Neural cell (in vitro differentiated cells): ENCODE results near the gene ACAP3.

Source experiments
- EP300 ChIP-seq: fragments of 450-650 bp; conservative IDR thresholded peaks from 2 replicates; pipeline ENCODE4 v1.6.1; 2014; ENCODE audit warnings: antibody characterized with exemption, mild to moderate bottlenecking, moderate library complexity; ENCODE audit not compliant: poor library complexity, severe bottlenecking
- EZH2 ChIP-seq: fragments of 200-600, 300-800 bp; shearing (Covaris generic), sonication (generic); IDR thresholded peaks from 2 replicates; pipeline ENCODE4 v1.6.1; 2014; ENCODE audit warnings: antibody characterized with exemption, low read length, borderline replicate concordance, mild to moderate bottlenecking; ENCODE audit not compliant: insufficient read depth, poor library complexity, severe bottlenecking
- POLR2AphosphoS5 ChIP-seq: IDR thresholded peaks from 2 replicates; pipeline ENCODE4 v1.6.1; 2012
- RAD21 ChIP-seq: fragments of 450-650 bp; conservative IDR thresholded peaks from 2 replicates; pipeline ENCODE4 v1.6.1; 2014; ENCODE audit warnings: antibody characterized with exemption, mild to moderate bottlenecking, moderate library complexity
- SMC3 ChIP-seq: fragments of 450-650 bp; conservative IDR thresholded peaks from 2 replicates; pipeline ENCODE4 v1.6.1; 2014; ENCODE audit warnings: antibody characterized with exemption, mild to moderate bottlenecking, moderate library complexity; ENCODE audit not compliant: poor library complexity
- TAF1 ChIP-seq: IDR thresholded peaks from 2 replicates; pipeline ENCODE4 v1.6.1; 2012; ENCODE audit warnings: low read depth
- TF ChIP-seq, protein P1 (sequence below): fragments of 450-650 bp; IDR thresholded peaks from 2 replicates; pipeline ENCODE4 v1.5.1; 2014; ENCODE audit warnings: antibody characterized with exemption, mild to moderate bottlenecking, moderate library complexity; ENCODE audit not compliant: poor library complexity, severe bottlenecking
- TF ChIP-seq, protein P2 (sequence below): IDR thresholded peaks from 2 replicates; pipeline ENCODE4 v1.6.1; 2012; ENCODE audit warnings: borderline replicate concordance

- TF ChIP-seq RAD21 (no peak), TAF1 (no peak), EZH2 (no peak), SMC3 (no peak), EP300 (no peak), POLR2AphosphoS5 (no peak)
- TF ChIP-seq, protein P1, sequence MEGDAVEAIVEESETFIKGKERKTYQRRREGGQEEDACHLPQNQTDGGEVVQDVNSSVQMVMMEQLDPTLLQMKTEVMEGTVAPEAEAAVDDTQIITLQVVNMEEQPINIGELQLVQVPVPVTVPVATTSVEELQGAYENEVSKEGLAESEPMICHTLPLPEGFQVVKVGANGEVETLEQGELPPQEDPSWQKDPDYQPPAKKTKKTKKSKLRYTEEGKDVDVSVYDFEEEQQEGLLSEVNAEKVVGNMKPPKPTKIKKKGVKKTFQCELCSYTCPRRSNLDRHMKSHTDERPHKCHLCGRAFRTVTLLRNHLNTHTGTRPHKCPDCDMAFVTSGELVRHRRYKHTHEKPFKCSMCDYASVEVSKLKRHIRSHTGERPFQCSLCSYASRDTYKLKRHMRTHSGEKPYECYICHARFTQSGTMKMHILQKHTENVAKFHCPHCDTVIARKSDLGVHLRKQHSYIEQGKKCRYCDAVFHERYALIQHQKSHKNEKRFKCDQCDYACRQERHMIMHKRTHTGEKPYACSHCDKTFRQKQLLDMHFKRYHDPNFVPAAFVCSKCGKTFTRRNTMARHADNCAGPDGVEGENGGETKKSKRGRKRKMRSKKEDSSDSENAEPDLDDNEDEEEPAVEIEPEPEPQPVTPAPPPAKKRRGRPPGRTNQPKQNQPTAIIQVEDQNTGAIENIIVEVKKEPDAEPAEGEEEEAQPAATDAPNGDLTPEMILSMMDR, result no peak
- TF ChIP-seq, protein P2, sequence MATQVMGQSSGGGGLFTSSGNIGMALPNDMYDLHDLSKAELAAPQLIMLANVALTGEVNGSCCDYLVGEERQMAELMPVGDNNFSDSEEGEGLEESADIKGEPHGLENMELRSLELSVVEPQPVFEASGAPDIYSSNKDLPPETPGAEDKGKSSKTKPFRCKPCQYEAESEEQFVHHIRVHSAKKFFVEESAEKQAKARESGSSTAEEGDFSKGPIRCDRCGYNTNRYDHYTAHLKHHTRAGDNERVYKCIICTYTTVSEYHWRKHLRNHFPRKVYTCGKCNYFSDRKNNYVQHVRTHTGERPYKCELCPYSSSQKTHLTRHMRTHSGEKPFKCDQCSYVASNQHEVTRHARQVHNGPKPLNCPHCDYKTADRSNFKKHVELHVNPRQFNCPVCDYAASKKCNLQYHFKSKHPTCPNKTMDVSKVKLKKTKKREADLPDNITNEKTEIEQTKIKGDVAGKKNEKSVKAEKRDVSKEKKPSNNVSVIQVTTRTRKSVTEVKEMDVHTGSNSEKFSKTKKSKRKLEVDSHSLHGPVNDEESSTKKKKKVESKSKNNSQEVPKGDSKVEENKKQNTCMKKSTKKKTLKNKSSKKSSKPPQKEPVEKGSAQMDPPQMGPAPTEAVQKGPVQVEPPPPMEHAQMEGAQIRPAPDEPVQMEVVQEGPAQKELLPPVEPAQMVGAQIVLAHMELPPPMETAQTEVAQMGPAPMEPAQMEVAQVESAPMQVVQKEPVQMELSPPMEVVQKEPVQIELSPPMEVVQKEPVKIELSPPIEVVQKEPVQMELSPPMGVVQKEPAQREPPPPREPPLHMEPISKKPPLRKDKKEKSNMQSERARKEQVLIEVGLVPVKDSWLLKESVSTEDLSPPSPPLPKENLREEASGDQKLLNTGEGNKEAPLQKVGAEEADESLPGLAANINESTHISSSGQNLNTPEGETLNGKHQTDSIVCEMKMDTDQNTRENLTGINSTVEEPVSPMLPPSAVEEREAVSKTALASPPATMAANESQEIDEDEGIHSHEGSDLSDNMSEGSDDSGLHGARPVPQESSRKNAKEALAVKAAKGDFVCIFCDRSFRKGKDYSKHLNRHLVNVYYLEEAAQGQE, result no peak
These were observed 52.1 kb downstream of the ACAP3 start for GRCh38 chr1:1255611-1256010.
